Activated naive CD4-positive, alpha-beta T cell (primary cell): Measurements from ENCODE around the gene MDFI.

Source experiments
- DNase-seq, 4 experiments: peaks; one replicate each; lab custom pipeline; 2025; lab: John Stamatoyannopoulos, UW

Gene MDFI

GRCh38 chr6:41651246-41651961, 13.1 kb downstream of the MDFI start:
- no peak for DNase-seq

GRCh38 chr6:41651962-41652657, 13.8 kb downstream of the MDFI start:
- DNase-seq: no peak

- no peak for DNase-seq
Observed at GRCh38 chr6:41652866-41653652, 14.8 kb downstream of the MDFI start.

- no peak for DNase-seq
Observed at GRCh38 chr6:41653691-41654090, 15.4 kb downstream of the MDFI start.

GRCh38 chr6:41654151-41654697, 16.0 kb downstream of the MDFI start:
- DNase-seq: no peak

- DNase-seq: no peak
Observed at GRCh38 chr6:41654698-41655151, 16.5 kb downstream of the MDFI start.

- no peak for DNase-seq
Observed at GRCh38 chr6:41655176-41655575, 16.9 kb downstream of the MDFI start.

GRCh38 chr6:41655646-41656001, 17.4 kb downstream of the MDFI start:
- DNase-seq: no peak

GRCh38 chr6:41656002-41656691, 17.9 kb downstream of the MDFI start:
- no peak for DNase-seq

- DNase-seq: no peak
Observed at GRCh38 chr6:41657131-41658094, 19.1 kb downstream of the MDFI start.

- DNase-seq: no peak
Observed at GRCh38 chr6:41658636-41659035, 20.4 kb downstream of the MDFI start.

GRCh38 chr6:41659935-41660334, 21.7 kb downstream of the MDFI start:
- no peak for DNase-seq

- DNase-seq: no peak
Observed at GRCh38 chr6:41663568-41663967, 25.3 kb downstream of the MDFI start.

- no peak for DNase-seq
Observed at GRCh38 chr6:41664271-41664670, 26.0 kb downstream of the MDFI start.

GRCh38 chr6:41667195-41667594, 28.9 kb downstream of the MDFI start:
- no peak for DNase-seq

GRCh38 chr6:41668968-41669367, 30.7 kb downstream of the MDFI start:
- DNase-seq: no peak

GRCh38 chr6:41670703-41671360, 32.6 kb downstream of the MDFI start:
- DNase-seq: no peak

- no peak for DNase-seq
Observed at GRCh38 chr6:41671376-41671775, 33.1 kb downstream of the MDFI start.

GRCh38 chr6:41672016-41672415, 33.7 kb downstream of the MDFI start:
- DNase-seq: no peak
